Caco-2 (cell line): ENCODE results near the gene LRBA. TPM values are rescaled to one million over a fixed set of nuclear protein-coding genes. Genes with fewer than 3 reads are reported as not detected.

ENCODE experiments used
- BruUV-seq: library from RNA; stranded (reverse); fragments of 400-500 nt; replicated peaks from 2 replicates; lab custom pipeline; 2021; lab: Mats Ljungman, UMichigan
- CTCF ChIA-PET: fragments of 300-600 bp; sonication (Branson Sonifier 250); formaldehyde crosslinking; loops from one replicate; lab custom pipeline; 2022; ENCODE audit warnings: antibody characterized with exemption; lab: Charles Lee
- POLR2A ChIA-PET: fragments of 300-600 bp; sonication (Branson Sonifier 250); formaldehyde crosslinking; loops from one replicate; lab custom pipeline; 2022; ENCODE audit warnings: antibody characterized with exemption; lab: Charles Lee
- DNase-seq, 2 experiments: peaks; one replicate each; pipeline versions ENCODE4 v3.0.0 to v3.0.0-alpha.2; 2020 to 2022
- H3K27me3 ChIP-seq: replicated peaks from 2 replicates; pipeline ENCODE4 v1.6.0; 2011; ENCODE audit warnings: low read length; ENCODE audit not compliant: control insufficient read depth, insufficient read depth
- H3K36me3 ChIP-seq: 2 replicates; pipeline ENCODE4 v1.5.1; 2011; ENCODE audit warnings: low read length; ENCODE audit not compliant: control insufficient read depth, insufficient read depth
- H3K4me1 ChIP-seq: fragments of 250-450 bp; sonication (Bioruptor Pico); 2 replicates; pipeline ENCODE4 v1.5.1; 2020; ENCODE audit warnings: mild to moderate bottlenecking
- H3K4me3 ChIP-seq: 2 replicates; pipeline ENCODE4 v1.5.1; 2011; ENCODE audit warnings: low read depth, mild to moderate bottlenecking, control low read depth, low read length
- H3K9me3 ChIP-seq: fragments of 250-450 bp; sonication (Bioruptor Pico); 2 replicates; pipeline ENCODE4 v1.5.1; 2020; ENCODE audit warnings: mild to moderate bottlenecking, moderate library complexity
- H3K27ac Mint-ChIP-seq: one replicate; pipeline ENCODE4 v1.8.0; 2022; ENCODE audit warnings: mixed read lengths; ENCODE audit not compliant: unreplicated experiment
- H3K27me3 Mint-ChIP-seq: one replicate; pipeline ENCODE4 v1.8.0; 2022; ENCODE audit warnings: mixed read lengths; ENCODE audit not compliant: insufficient read depth, unreplicated experiment
- H3K36me3 Mint-ChIP-seq: one replicate; pipeline ENCODE4 v1.8.0; 2022; ENCODE audit warnings: mild to moderate bottlenecking, mixed read lengths; ENCODE audit not compliant: insufficient read depth, unreplicated experiment
- H3K4me1 Mint-ChIP-seq: one replicate; pipeline ENCODE4 v1.8.0; 2022; ENCODE audit warnings: low read depth, mixed read lengths; ENCODE audit not compliant: unreplicated experiment
- H3K4me3 Mint-ChIP-seq: one replicate; pipeline ENCODE4 v1.8.0; 2022; ENCODE audit warnings: mild to moderate bottlenecking, moderate library complexity, mixed read lengths; ENCODE audit not compliant: unreplicated experiment
- H3K9me3 Mint-ChIP-seq: one replicate; pipeline ENCODE4 v1.8.0; 2022; ENCODE audit warnings: mixed read lengths; ENCODE audit not compliant: unreplicated experiment
- intact Hi-C: fragments of 100-400 bp; cut with micrococcal nuclease; formaldehyde crosslinking; loops from one replicate; pipeline ENCODE4 v1.10.0; 2022; ENCODE audit not compliant: unreplicated experiment
- total RNA-seq: library from RNA; stranded (reverse); gene quantifications from 2 replicates; pipeline ENCODE4 v1.2.3, GENCODE V29; 2022
- TF ChIP-seq, protein P1 (sequence below), 2 experiments: fragments of 200-600 bp in 1 of 2; IDR thresholded peaks; 1 replicate in 1 of 2; 2 replicates in 1 of 2; pipeline versions ENCODE4 v1.5.1 to v1.8.0; 2011 to 2022; ENCODE audit warnings: antibody characterized with exemption in 1 of 2, control low read depth in 1 of 2, inconsistent platforms in 1 of 2, low read depth in 1 of 2, low read length in 1 of 2, mild to moderate bottlenecking in 1 of 2, moderate library complexity in 1 of 2; ENCODE audit not compliant: insufficient read depth in 1 of 2, severe bottlenecking in 1 of 2, unreplicated experiment in 1 of 2

The LRBA gene
- total RNA-seq, 1 experiment from 2014 or later = 53.2 TPM

DNA sequence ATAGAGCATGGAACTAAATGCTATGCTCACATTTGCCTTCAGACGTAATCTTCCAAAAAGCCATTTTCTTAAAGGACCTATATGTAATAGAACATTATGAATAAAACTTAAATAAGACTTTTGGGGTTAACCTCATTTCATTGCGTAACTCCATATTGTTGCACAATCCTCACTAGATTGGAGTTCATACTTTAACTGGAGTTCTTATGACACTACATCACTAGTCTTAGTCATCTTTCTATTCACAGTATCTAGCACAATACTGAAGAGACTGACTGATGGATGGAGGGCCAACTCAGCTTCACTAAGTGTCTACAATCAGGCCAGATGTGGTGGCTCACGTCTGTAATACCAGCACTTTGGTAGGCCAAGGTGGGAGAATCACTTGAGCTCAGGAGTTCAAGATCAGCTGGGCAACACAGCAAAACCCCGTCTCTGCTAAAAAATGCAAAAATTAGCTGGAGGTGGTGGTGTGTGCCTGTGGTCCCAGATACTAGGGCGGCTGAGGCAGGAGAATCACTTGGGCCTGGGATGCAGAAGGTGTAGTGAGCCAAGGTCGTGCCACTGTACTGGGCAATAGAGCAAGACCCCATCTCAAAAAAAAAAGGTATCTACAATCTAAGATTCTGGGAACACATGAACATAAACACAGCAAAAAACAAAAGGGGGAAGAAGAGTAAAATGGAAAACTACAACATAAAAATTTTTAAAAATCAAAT, 513.9 kb downstream of the LRBA start:
- TF ChIP-seq, protein P1, sequence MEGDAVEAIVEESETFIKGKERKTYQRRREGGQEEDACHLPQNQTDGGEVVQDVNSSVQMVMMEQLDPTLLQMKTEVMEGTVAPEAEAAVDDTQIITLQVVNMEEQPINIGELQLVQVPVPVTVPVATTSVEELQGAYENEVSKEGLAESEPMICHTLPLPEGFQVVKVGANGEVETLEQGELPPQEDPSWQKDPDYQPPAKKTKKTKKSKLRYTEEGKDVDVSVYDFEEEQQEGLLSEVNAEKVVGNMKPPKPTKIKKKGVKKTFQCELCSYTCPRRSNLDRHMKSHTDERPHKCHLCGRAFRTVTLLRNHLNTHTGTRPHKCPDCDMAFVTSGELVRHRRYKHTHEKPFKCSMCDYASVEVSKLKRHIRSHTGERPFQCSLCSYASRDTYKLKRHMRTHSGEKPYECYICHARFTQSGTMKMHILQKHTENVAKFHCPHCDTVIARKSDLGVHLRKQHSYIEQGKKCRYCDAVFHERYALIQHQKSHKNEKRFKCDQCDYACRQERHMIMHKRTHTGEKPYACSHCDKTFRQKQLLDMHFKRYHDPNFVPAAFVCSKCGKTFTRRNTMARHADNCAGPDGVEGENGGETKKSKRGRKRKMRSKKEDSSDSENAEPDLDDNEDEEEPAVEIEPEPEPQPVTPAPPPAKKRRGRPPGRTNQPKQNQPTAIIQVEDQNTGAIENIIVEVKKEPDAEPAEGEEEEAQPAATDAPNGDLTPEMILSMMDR (IDR thresholded peaks at IDR 0.05; ENCODE audit: insufficient read depth in 1 of 2, low read depth in 1 of 2, low read length in 1 of 2, severe bottlenecking in 1 of 2, unreplicated experiment in 1 of 2) = no peak
- no peak overlapping the region for H3K27ac Mint-ChIP-seq
- no peaks in the 10 kb centered on the region for H3K36me3 Mint-ChIP-seq
- intact Hi-C loops = no loop called here
- no peaks in the 10 kb centered on the region for H3K27me3 Mint-ChIP-seq
- H3K36me3 ChIP-seq = no peaks in the 10 kb centered on the region
- DNase-seq = no peak
- CTCF ChIA-PET = no interaction called here
- peaks cover 9% of the 10 kb centered on the region for H3K9me3 Mint-ChIP-seq
- H3K4me1 Mint-ChIP-seq = no peaks in the 10 kb centered on the region
- H3K4me1 ChIP-seq = no peaks in the 10 kb centered on the region
- no peak overlapping the region for H3K4me3 Mint-ChIP-seq
- H3K9me3 ChIP-seq = no peaks in the 10 kb centered on the region
- H3K4me3 ChIP-seq = no peak overlapping the region
- POLR2A ChIA-PET = no interaction called here
- no TSS peak for BruUV-seq
- no peaks in the 10 kb centered on the region for H3K27me3 ChIP-seq

DNA sequence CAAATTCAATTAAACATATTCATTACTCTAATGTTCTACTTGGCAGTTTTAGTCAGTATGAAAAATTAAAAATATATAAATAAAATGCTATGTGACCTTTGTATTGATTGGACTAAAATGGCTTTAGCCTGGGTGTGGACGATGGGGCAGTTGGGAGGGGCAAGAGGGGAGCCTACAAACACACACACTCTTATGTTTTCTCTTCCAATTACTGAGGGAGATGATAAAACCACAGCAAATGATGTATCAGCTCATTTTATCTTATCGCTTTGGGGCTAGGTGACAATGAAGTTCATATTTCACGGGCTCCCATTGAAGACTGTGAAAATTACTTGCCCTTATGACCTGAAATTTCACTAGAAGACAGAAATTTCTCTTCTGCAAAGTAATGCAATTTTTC, 517.5 kb downstream of the LRBA start:
- no peak overlapping the region for H3K4me3 ChIP-seq
- H3K27me3 Mint-ChIP-seq = no peaks in the 10 kb centered on the region
- H3K36me3 Mint-ChIP-seq = no peaks in the 10 kb centered on the region
- H3K27me3 ChIP-seq = no peaks in the 10 kb centered on the region
- DNase-seq = no peak
- no TSS peak for BruUV-seq
- no peaks in the 10 kb centered on the region for H3K9me3 Mint-ChIP-seq
- no peaks in the 10 kb centered on the region for H3K36me3 ChIP-seq
- H3K4me1 ChIP-seq = no peaks in the 10 kb centered on the region
- POLR2A ChIA-PET = no interaction called here
- no peak overlapping the region for H3K4me3 Mint-ChIP-seq
- intact Hi-C loops = no loop called here
- H3K4me1 Mint-ChIP-seq = no peaks in the 10 kb centered on the region
- no peaks in the 10 kb centered on the region for H3K9me3 ChIP-seq
- CTCF ChIA-PET = no interaction called here
- TF ChIP-seq, protein P1 (IDR thresholded peaks at IDR 0.05; ENCODE audit: insufficient read depth in 1 of 2, low read depth in 1 of 2, low read length in 1 of 2, severe bottlenecking in 1 of 2, unreplicated experiment in 1 of 2) = no peak
- no peak overlapping the region for H3K27ac Mint-ChIP-seq

DNA sequence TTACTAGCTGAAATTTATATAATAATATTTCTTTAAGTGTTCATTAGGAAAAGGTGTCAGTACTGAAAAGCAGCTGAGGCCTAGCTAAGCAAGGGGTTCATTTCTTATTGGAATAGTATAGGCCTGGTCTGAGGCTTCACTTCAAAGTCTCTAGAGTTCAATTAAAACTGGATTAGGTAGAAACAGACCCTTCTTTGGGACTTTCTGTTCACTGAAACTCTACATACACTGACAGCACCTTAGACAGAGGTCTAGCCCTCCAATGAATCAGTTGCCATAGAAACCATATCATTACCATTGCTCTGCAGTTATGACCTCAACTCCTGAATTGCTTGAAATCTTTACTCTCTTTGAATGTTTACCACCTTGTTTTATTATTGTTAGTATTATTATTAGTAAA, 519.5 kb downstream of the LRBA start:
- intact Hi-C loops = no loop called here
- H3K36me3 Mint-ChIP-seq = no peaks in the 10 kb centered on the region
- POLR2A ChIA-PET = no interaction called here

More for the DNA sequence above, 519.5 kb downstream of the LRBA start:
- BruUV-seq = no TSS peak
- no peaks in the 10 kb centered on the region for H3K9me3 Mint-ChIP-seq
- no peaks in the 10 kb centered on the region for H3K4me1 Mint-ChIP-seq
- Histone ChIP-seq H3K9me3 (no peaks in the 10 kb centered on the region), H3K36me3 (no peaks in the 10 kb centered on the region), H3K4me1 (no peaks in the 10 kb centered on the region), H3K4me3 (no peak overlapping the region), H3K27me3 (no peaks in the 10 kb centered on the region)
- CTCF ChIA-PET = no interaction called here
- H3K4me3 Mint-ChIP-seq = no peak overlapping the region
- no peak overlapping the region for H3K27ac Mint-ChIP-seq
- H3K27me3 Mint-ChIP-seq = no peaks in the 10 kb centered on the region
- no peak for DNase-seq
- TF ChIP-seq, protein P1 (IDR thresholded peaks at IDR 0.05; ENCODE audit: insufficient read depth in 1 of 2, low read depth in 1 of 2, low read length in 1 of 2, severe bottlenecking in 1 of 2, unreplicated experiment in 1 of 2) = no peak
